ENCODE results near the gene SYTL3. TPM values are rescaled to one million over a fixed set of nuclear protein-coding genes. Genes with fewer than 3 reads are reported as not detected.

Gene SYTL3
- total and polyA plus RNA-seq, 2 of the 8 experiments (the other 6 are each of a cell fraction or from before 2014, with no cell fraction given) = 0.27 to 0.99 TPM

DNA sequence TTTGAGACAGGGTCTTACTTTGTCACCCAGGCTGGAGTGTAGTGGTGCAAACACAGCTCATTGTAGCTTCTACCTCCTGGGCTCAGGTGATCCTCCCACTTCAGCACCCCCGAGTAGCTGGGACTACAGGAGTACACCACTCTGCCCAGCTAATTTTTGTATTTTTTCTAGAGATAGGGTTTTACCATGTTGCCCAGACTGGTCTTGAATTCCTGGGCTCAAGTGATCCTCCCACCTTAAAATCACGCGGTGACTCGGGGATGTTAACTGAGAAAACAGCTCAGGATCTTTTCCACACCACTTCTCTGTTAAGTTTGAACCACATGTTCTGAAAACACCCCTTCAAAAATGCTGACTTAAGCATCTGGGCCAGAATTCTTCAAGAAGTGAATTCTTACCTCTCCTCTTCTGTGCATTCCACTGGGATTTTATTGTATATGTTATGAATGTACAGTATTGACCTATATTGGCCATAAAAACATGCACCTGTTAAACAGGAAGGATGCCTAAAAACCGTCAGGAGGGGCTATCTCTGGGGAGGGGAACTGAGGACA, 72.4 kb downstream of the SYTL3 start:
- CTCF ChIA-PET (ENCODE audit: partially characterized antibody) = interaction anchor here (0.6 to 1.6 kb wide), 10 partner anchors 9 to 412 kb away, joined by 3 to 5 read pairs (median 3); no protein-coding TSS in a partner anchor
- H3K4me2 ChIP-seq (ENCODE audit: insufficient read depth in 1 of 2, low read depth in 2 of 2, low read length in 2 of 2) = no peak overlapping the region

More for the DNA sequence above, 72.4 kb downstream of the SYTL3 start:
- Histone ChIP-seq H3K4me1 (replicated peaks in 1 of 4; ENCODE audit: control insufficient read depth in 3 of 4, insufficient read depth in 4 of 4, low read length in 3 of 4) (peaks cover 0 to 7% (median 3%) of the 10 kb centered on the region in 4 experiments; a peak in 4 of 7 replicates), H2BK12ac (ENCODE audit: low read depth, low read length) (no peak overlapping the region), H2BK120ac (replicated peaks; ENCODE audit: low read depth, low read length) (no peak overlapping the region), H3K27me3 (replicated peaks in 1 of 4; ENCODE audit: control insufficient read depth in 3 of 4, extremely low read depth in 1 of 4, insufficient read depth in 3 of 4, low read length in 3 of 4) (no peaks in the 10 kb centered on the region), H3K56ac (replicated peaks; ENCODE audit: insufficient read length, low read depth, low read length) (no peak overlapping the region), H3K23me2 (ENCODE audit: low read depth, low read length) (no peaks in the 10 kb centered on the region), H3K27ac (ENCODE audit: low read depth, low read length) (no peak overlapping the region), H3K4ac (replicated peaks; ENCODE audit: insufficient read length, low read depth, low read length) (no peak overlapping the region), H3K9me3 (ENCODE audit: insufficient read depth in 2 of 2, low read depth in 1 of 2, low read length in 1 of 2) (no peaks in the 10 kb centered on the region), H3K23ac (ENCODE audit: insufficient read length) (no peak overlapping the region), H3K4me3 (ENCODE audit: extremely low read depth in 1 of 4, insufficient read depth in 2 of 4, low read depth in 3 of 4, low read length in 4 of 4) (no peak overlapping the region), H2AK5ac (ENCODE audit: low read depth, low read length) (no peak overlapping the region), H2BK15ac (ENCODE audit: low read length) (no peak overlapping the region), H3K14ac (ENCODE audit: insufficient read length) (no peak overlapping the region), H4K8ac (ENCODE audit: extremely low read depth, insufficient read depth, low read length) (no peak overlapping the region), H4K91ac (replicated peaks; ENCODE audit: insufficient read length, low read length) (no peak overlapping the region), H3K36me3 (ENCODE audit: control insufficient read depth in 2 of 4, insufficient read depth in 4 of 4, low read length in 3 of 4) (no peaks in the 10 kb centered on the region), H2BK5ac (ENCODE audit: low read depth, low read length) (no peak overlapping the region), H3K79me1 (ENCODE audit: low read depth, low read length) (no peaks in the 10 kb centered on the region), H3K79me2 (ENCODE audit: control insufficient read depth in 1 of 2, insufficient read depth in 2 of 2, low read length in 2 of 2) (no peaks in the 10 kb centered on the region), H2AFZ (ENCODE audit: low read length) (no peak overlapping the region), H4K5ac (ENCODE audit: insufficient read length, low read depth, low read length) (no peak overlapping the region), H4K20me1 (replicated peaks in 1 of 2; ENCODE audit: control insufficient read depth in 1 of 2, insufficient read depth in 2 of 2, low read length in 2 of 2) (no peaks in the 10 kb centered on the region), H2BK20ac (ENCODE audit: low read length) (no peak overlapping the region), H3K18ac (ENCODE audit: extremely low read depth, low read length) (no peak overlapping the region), H3K9ac (replicated peaks in 1 of 4; ENCODE audit: extremely low read depth in 1 of 4, low read depth in 3 of 4, low read length in 3 of 4) (no peak overlapping the region)
- FAIRE-seq (no peak), DNase-seq (ENCODE audit: low read depth in 1 of 2, low spot score in 2 of 2) (no peak)
- no peak for TF ChIP-seq TAF1 (IDR thresholded peaks at IDR 0.05; ENCODE audit: low read depth, low read length)
- no peak for TF ChIP-seq CTBP2 (IDR thresholded peaks at IDR 0.05; ENCODE audit: borderline replicate concordance, insufficient read depth, insufficient read length, low read length)
- no peak for TF ChIP-seq NANOG (IDR thresholded peaks at IDR 0.05; ENCODE audit: insufficient read depth, low read depth, low read length, poor library complexity, severe bottlenecking)
- TF ChIP-seq SIRT6 (IDR thresholded peaks at IDR 0.05; ENCODE audit: low read length) = no peak
- TF ChIP-seq EP300 (IDR thresholded peaks at IDR 0.05; ENCODE audit: borderline replicate concordance in 1 of 2, low read depth in 2 of 2, low read length in 2 of 2) = no peak
- no peak for TF ChIP-seq SAP30 (IDR thresholded peaks at IDR 0.05; ENCODE audit: insufficient read depth, insufficient replicate concordance, low read length)
- no peak for TF ChIP-seq SUZ12 (IDR thresholded peaks at IDR 0.05; ENCODE audit: low read length)
- POLR2A ChIA-PET (ENCODE audit: partially characterized antibody) = interaction anchor here (0.7 to 5.6 kb wide), 3 partner anchors 8 to 51 kb away, joined by 3 to 38 read pairs (median 4); no protein-coding TSS in a partner anchor
- 89% methylated on average over 5 of the region's 5 CpGs; no CpG with 5 or more reads in 1 of the 2 experiments for WGBS, 2 experiments (ENCODE audit: extremely low coverage in 1 of 2, insufficient coverage in 1 of 2, insufficient read length in 1 of 2, insufficient replicate concordance in 2 of 2, low coverage in 1 of 2, low lambda C conversion rate in 2 of 2, missing lambda C conversion rate in 1 of 2)
